BE2C (cell line): ENCODE measurements around the gene ZNF618.

ENCODE experiments used
- DNase-seq: peaks from one replicate; pipeline ENCODE4 v3.0.0-alpha.2; 2020
- H3K27me3 ChIP-seq: fragments of 250-450 bp; sonication (Bioruptor Pico); 2 replicates; pipeline ENCODE4 v1.5.1; 2020; ENCODE audit warnings: mild to moderate bottlenecking
- H3K36me3 ChIP-seq: fragments of 250-450 bp; sonication (Bioruptor Pico); 2 replicates; pipeline ENCODE4 v1.5.1; 2020; ENCODE audit warnings: mild to moderate bottlenecking
- H3K4me1 ChIP-seq: fragments of 250-450 bp; sonication (Bioruptor Pico); 2 replicates; pipeline ENCODE4 v1.5.1; 2020
- H3K4me3 ChIP-seq: 2 replicates; pipeline ENCODE4 v1.5.1; 2011; ENCODE audit warnings: low read depth, low read length
- H3K9me3 ChIP-seq: fragments of 250-450 bp; sonication (Bioruptor Pico); 2 replicates; pipeline ENCODE4 v1.5.1; 2020
- TF ChIP-seq, protein P1 (sequence below): IDR thresholded peaks from 2 replicates; pipeline ENCODE4 v1.5.1; 2012; ENCODE audit warnings: mild to moderate bottlenecking, low read depth, low read length

The ZNF618 gene

GRCh38 chr9:113948891-113949570, 72.9 kb downstream of the ZNF618 start:
- Histone ChIP-seq H3K27me3 (no peaks in the 10 kb centered on the region), H3K36me3 (0 out of 2 replicates have a peak, but pooled peaks cover 2% of the 10 kb centered on the region), H3K9me3 (no peaks in the 10 kb centered on the region), H3K4me1 (peaks cover 6% of the 10 kb centered on the region; the same call in 1 of the 2 replicates), H3K4me3 (no peak overlapping the region)
- DNase-seq: no peak
- TF ChIP-seq, protein P1, sequence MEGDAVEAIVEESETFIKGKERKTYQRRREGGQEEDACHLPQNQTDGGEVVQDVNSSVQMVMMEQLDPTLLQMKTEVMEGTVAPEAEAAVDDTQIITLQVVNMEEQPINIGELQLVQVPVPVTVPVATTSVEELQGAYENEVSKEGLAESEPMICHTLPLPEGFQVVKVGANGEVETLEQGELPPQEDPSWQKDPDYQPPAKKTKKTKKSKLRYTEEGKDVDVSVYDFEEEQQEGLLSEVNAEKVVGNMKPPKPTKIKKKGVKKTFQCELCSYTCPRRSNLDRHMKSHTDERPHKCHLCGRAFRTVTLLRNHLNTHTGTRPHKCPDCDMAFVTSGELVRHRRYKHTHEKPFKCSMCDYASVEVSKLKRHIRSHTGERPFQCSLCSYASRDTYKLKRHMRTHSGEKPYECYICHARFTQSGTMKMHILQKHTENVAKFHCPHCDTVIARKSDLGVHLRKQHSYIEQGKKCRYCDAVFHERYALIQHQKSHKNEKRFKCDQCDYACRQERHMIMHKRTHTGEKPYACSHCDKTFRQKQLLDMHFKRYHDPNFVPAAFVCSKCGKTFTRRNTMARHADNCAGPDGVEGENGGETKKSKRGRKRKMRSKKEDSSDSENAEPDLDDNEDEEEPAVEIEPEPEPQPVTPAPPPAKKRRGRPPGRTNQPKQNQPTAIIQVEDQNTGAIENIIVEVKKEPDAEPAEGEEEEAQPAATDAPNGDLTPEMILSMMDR: no peak

DNA sequence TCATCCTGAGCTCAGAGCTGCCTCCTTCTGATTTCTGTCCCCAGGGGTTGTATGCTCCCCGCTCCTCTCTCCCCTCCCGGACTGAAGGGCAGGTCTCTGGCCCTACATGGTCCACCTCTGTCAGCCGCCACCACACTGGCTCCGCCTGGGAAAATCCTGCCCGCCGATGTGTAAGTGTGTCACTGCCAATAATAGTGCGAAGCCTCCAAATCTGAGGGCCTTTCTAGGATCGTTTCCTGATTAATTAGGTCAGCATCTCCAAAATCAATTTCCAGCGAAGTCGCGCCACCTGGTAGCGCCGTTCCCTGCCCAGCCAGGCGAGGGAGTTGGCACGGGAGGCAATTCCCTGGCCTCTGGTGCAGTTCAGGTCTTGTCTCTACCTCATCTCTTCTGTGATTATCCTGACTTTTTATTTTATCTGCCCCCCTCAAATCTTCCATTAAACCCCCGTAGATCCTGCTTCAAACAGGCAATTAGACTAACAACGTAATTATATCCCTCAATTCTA, 73.5 kb downstream of the ZNF618 start:
- peaks cover 10% of the 10 kb centered on the region for H3K4me1 ChIP-seq

DNA sequence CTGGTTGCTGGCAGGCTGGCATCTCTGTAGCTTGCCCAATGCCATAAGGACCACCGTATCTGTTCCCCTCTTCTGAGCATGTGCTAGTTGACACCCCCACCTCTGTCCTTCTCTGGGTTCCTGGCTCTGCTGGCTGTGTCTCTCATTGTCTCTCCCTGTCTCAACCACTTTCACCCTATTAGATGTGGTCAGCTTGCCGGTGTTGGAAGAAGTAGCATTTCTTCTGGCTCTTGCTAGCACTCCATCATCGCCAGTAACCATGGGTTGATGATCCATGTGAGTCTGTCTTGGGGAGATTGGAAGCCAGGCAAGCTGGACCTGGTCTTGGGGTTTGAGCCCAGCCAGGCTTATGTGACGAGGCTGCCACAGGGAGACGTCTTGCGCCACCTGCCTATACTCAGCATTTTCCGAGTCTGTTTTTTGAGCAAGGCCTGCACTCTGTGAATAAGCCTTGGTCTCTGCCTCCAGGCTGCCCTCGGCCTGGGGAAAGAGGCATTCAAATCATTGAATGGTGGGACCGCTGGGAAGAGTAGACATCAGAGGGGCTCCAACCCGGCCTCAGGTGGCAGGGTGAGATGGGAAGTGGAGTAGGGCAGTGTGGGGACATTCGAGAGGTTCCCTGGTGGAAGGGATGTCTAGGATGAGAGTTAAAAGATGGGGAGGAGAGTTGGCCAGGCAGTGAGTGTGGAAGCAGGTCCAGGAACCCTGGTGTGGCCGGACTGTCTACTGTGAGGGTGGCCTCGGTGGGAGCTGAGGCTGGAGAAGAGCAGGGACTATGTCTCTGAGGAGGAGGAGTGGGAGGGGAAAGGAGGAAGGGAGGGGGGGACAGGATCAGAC, 74.3 kb downstream of the ZNF618 start:
- peaks cover 12% of the 10 kb centered on the region for H3K4me1 ChIP-seq
- no peaks in the 10 kb centered on the region for H3K9me3 ChIP-seq
- no peak overlapping the region for H3K4me3 ChIP-seq
- 0 out of 2 replicates have a peak, but pooled peaks cover 2% of the 10 kb centered on the region for H3K36me3 ChIP-seq
- no peak for DNase-seq
- TF ChIP-seq, protein P1: no peak
- H3K27me3 ChIP-seq: no peaks in the 10 kb centered on the region

More for the DNA sequence above, 73.5 kb downstream of the ZNF618 start:
- TF ChIP-seq, protein P1: no peak
- DNase-seq: no peak
- Histone ChIP-seq H3K9me3 (no peaks in the 10 kb centered on the region), H3K36me3 (0 out of 2 replicates have a peak, but pooled peaks cover 2% of the 10 kb centered on the region), H3K4me3 (no peak overlapping the region), H3K27me3 (no peaks in the 10 kb centered on the region)

DNA sequence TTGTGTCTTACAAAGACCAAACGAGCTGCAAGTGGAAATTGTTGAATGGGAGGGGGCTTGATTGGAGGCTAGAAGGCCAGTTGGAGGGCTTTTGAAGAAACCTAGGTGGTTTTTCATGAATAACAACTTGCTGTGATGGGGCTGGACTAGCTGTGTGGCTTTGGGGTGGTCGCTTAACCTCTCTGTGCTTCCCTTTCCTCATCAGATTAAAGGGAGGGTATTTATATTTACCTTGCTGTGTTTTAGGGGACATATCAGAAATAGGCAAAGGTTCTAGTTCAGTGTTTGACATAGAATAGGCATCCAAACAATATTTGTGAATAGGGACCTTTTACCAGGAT, 74.9 kb downstream of the ZNF618 start:
- Histone ChIP-seq H3K4me1 (peaks cover 9% of the 10 kb centered on the region), H3K9me3 (no peaks in the 10 kb centered on the region), H3K36me3 (0 out of 2 replicates have a peak, but pooled peaks cover 2% of the 10 kb centered on the region), H3K27me3 (no peaks in the 10 kb centered on the region), H3K4me3 (no peak overlapping the region)
- DNase-seq: no peak
- TF ChIP-seq, protein P1: no peak

DNA sequence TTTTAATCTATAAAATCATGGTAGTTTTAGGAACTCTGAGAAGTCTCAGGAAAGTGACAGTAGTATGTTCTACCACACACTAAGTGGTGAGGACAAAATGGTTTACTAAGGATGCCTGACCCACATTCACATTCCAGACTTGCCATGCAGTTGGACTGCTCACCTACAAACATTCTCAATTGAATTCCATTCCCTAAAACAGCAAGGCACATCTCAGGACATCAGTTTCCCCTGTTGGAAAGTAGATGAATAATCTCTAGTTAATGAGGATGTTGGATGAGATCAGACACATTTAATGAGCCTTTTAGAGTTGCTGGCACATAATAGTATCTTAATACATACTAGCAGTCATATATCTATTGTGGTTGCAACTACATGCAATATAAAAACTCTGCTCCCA, 76.6 kb downstream of the ZNF618 start:
- peaks cover 9% of the 10 kb centered on the region for H3K4me1 ChIP-seq
- no peak for DNase-seq
- H3K36me3 ChIP-seq: no peaks in the 10 kb centered on the region
- H3K27me3 ChIP-seq: no peaks in the 10 kb centered on the region
- no peak overlapping the region for H3K4me3 ChIP-seq
- TF ChIP-seq, protein P1: no peak
- H3K9me3 ChIP-seq: no peaks in the 10 kb centered on the region
